NCI-H1436 treated with DMSO at 0.1 percent for 48 hours (cell line): Measurements from ENCODE around the gene ZSWIM6.

Source experiments
- DNase-seq: peaks from one replicate; lab custom pipeline; 2025; lab: John Stamatoyannopoulos, UW

The ZSWIM6 gene

GRCh38 chr5:61591859-61592258 lies 259.8 kb downstream of the ZSWIM6 start:
- no peak for DNase-seq

- DNase-seq = no peak
Measured at GRCh38 chr5:61595426-61595825, 263.4 kb downstream of the ZSWIM6 start.
